ENCODE results near the gene SLC36A2.

- TF ChIP-seq CTCF (IDR thresholded peaks at IDR 0.05) (no peak), ZFX (IDR thresholded peaks at IDR 0.05; ENCODE audit: borderline replicate concordance) (no peak)
Observed at GRCh38 chr5:151293624-151294023, 53.7 kb downstream of the SLC36A2 start.
